NCI-H2029 (cell line): ENCODE data around the gene PRDM16.

Source experiments
- DNase-seq: peaks from one replicate; lab custom pipeline; 2025; lab: John Stamatoyannopoulos, UW

Gene PRDM16

GRCh38 chr1:3432306-3432705 lies 363.3 kb downstream of the PRDM16 start:
- DNase-seq, result no peak

- DNase-seq, result no peak
Observed at GRCh38 chr1:3433076-3433475, 364.1 kb downstream of the PRDM16 start.

GRCh38 chr1:3433596-3434320 lies 364.8 kb downstream of the PRDM16 start:
- DNase-seq, result no peak

GRCh38 chr1:3434406-3435110 lies 365.6 kb downstream of the PRDM16 start:
- DNase-seq, result no peak

- no peak for DNase-seq
Observed at GRCh38 chr1:3435666-3436065, 366.7 kb downstream of the PRDM16 start.

- no peak for DNase-seq
Observed at GRCh38 chr1:3436451-3436850, 367.4 kb downstream of the PRDM16 start.

- DNase-seq, result no peak
Observed at GRCh38 chr1:3436901-3437300, 367.9 kb downstream of the PRDM16 start.

- no peak for DNase-seq
Observed at GRCh38 chr1:3438661-3439180, 369.7 kb downstream of the PRDM16 start.

- DNase-seq, result no peak
Observed at GRCh38 chr1:3439346-3440299, 370.6 kb downstream of the PRDM16 start.

- no peak for DNase-seq
Observed at GRCh38 chr1:3440300-3440681, 371.3 kb downstream of the PRDM16 start.

- DNase-seq, result no peak
Observed at GRCh38 chr1:3440711-3441409, 371.9 kb downstream of the PRDM16 start.

- no peak for DNase-seq
Observed at GRCh38 chr1:3441410-3441847, 372.4 kb downstream of the PRDM16 start.

GRCh38 chr1:3441880-3442279 lies 372.9 kb downstream of the PRDM16 start:
- DNase-seq, result no peak

GRCh38 chr1:3442331-3442730 lies 373.3 kb downstream of the PRDM16 start:
- DNase-seq, result no peak

- DNase-seq, result no peak
Observed at GRCh38 chr1:3442901-3443300, 373.9 kb downstream of the PRDM16 start.

- DNase-seq, result no peak
Observed at GRCh38 chr1:3443807-3444206, 374.8 kb downstream of the PRDM16 start.

- DNase-seq, result no peak
Observed at GRCh38 chr1:3444298-3444697, 375.3 kb downstream of the PRDM16 start.

- no peak for DNase-seq
Observed at GRCh38 chr1:3444736-3445135, 375.7 kb downstream of the PRDM16 start.

GRCh38 chr1:3450202-3450863 lies 381.3 kb downstream of the PRDM16 start:
- no peak for DNase-seq

GRCh38 chr1:3450983-3451382 lies 382.0 kb downstream of the PRDM16 start:
- no peak for DNase-seq
